ACHN (cell line): ENCODE results near the gene NT5C1B.
"Not testable (repeated sequence)": the region's sequence is repeated elsewhere in the genome, so short reads cannot be mapped to it uniquely, and the experiment has no call there.

ENCODE experiments used
- DNase-seq: peaks from one replicate; pipeline ENCODE4 v3.0.0-alpha.2; 2015
- in situ Hi-C: cut with HindIII; loops from 2 replicates; pipeline ENCODE4 v1.10.0; 2017; ENCODE audit warnings: low sequenced_read_pairs, low pct_ligation_motif_present, low pct_unique_long_range_greater_than_20kb

Gene NT5C1B

GRCh38 chr2:18589354-18589753, at the start of gene NT5C1B:
TSS of gene NT5C1B (minus strand) at chr2:18589569. CDS start at chr2:18589468, 101 bp downstream.
- in situ Hi-C loops: no loop called here
- no peak for DNase-seq

- in situ Hi-C loops: no loop called here
Measured at GRCh38 chr2:18637196-18637595, 47.8 kb upstream of the NT5C1B start.

GRCh38 chr2:18632699-18633098, 43.3 kb upstream of the NT5C1B start:
- in situ Hi-C loops, DNase-seq: not testable (repeated sequence)

More at GRCh38 chr2:18637196-18637595, 47.8 kb upstream of the NT5C1B start:
- DNase-seq: no peak

GRCh38 chr2:18630941-18631340, 41.6 kb upstream of the NT5C1B start:
- no peak for DNase-seq
- in situ Hi-C loops: no loop called here

GRCh38 chr2:18630541-18630940, 41.2 kb upstream of the NT5C1B start:
- in situ Hi-C loops: no loop called here
- no peak for DNase-seq

GRCh38 chr2:18630101-18630500, 40.7 kb upstream of the NT5C1B start:
- in situ Hi-C loops: no loop called here
- peak; percentile 36 for DNase-seq

GRCh38 chr2:18626958-18627650, 37.7 kb upstream of the NT5C1B start:
- in situ Hi-C loops: no loop called here
- no peak for DNase-seq

GRCh38 chr2:18626256-18626668, 36.9 kb upstream of the NT5C1B start:
- DNase-seq: no peak
- in situ Hi-C loops: no loop called here

GRCh38 chr2:18625563-18625962, 36.2 kb upstream of the NT5C1B start:
- in situ Hi-C loops: no loop called here
- no peak for DNase-seq

GRCh38 chr2:18623782-18624181, 34.4 kb upstream of the NT5C1B start:
- DNase-seq: peak; percentile 7
- in situ Hi-C loops: no loop called here

- DNase-seq: no peak
- in situ Hi-C loops: no loop called here
Measured at GRCh38 chr2:18620867-18621632, 31.7 kb upstream of the NT5C1B start.

- in situ Hi-C loops: no loop called here
- DNase-seq: no peak
Measured at GRCh38 chr2:18619091-18619490, 29.7 kb upstream of the NT5C1B start.

GRCh38 chr2:18614041-18614440, 24.7 kb upstream of the NT5C1B start:
- in situ Hi-C loops: no loop called here
- no peak for DNase-seq

GRCh38 chr2:18612133-18612532, 22.8 kb upstream of the NT5C1B start:
- in situ Hi-C loops: no loop called here

GRCh38 chr2:18611604-18612003, 22.2 kb upstream of the NT5C1B start:
- no peak for DNase-seq
- in situ Hi-C loops: no loop called here

More at GRCh38 chr2:18612133-18612532, 22.8 kb upstream of the NT5C1B start:
- DNase-seq: no peak

GRCh38 chr2:18611184-18611583, 21.8 kb upstream of the NT5C1B start:
- no peak for DNase-seq
- in situ Hi-C loops: no loop called here

- no peak for DNase-seq
- in situ Hi-C loops: no loop called here
Measured at GRCh38 chr2:18610651-18611050, 21.3 kb upstream of the NT5C1B start.

GRCh38 chr2:18610090-18610489, 20.7 kb upstream of the NT5C1B start:
- in situ Hi-C loops: no loop called here
- DNase-seq: no peak

- in situ Hi-C loops: no loop called here
- no peak for DNase-seq
Measured at GRCh38 chr2:18605115-18605514, 15.7 kb upstream of the NT5C1B start.

- no peak for DNase-seq
- in situ Hi-C loops: no loop called here
Measured at GRCh38 chr2:18604531-18604885, 15.1 kb upstream of the NT5C1B start.
